Heart left ventricle (tissue), 13 donors: ENCODE measurements around the gene DPAGT1.

Source experiments
- POLR2A ChIP-seq, 2 donors: fragments of 450-650 bp; IDR thresholded peaks; one replicate each; pipeline ENCODE4 v1.6.1; 2017; ENCODE audit warnings: antibody characterized with exemption in 2 of 2, mild to moderate bottlenecking in 2 of 2, moderate library complexity in 2 of 2
- TF ChIP-seq, protein P1 (sequence below), 12 donors: fragments of 200-600 bp; sonication (generic) in 4 of 12; IDR thresholded peaks; one replicate each; pipeline versions ENCODE4 v1.5.0 to v1.8.0; 2018 to 2022; ENCODE audit warnings: antibody characterized with exemption in 12 of 12, mild to moderate bottlenecking in 5 of 12
- donor health status: ischemic (EF 13 %, LVEDD 7.1; RV severe dilation, severe dysfunction).
- donor health status: DM: no; HTN: yes; CAD: no.
- donor health status: DM: no; HTN: no; CAD: no.
- donor health status: ischemic (EF 25% LVEDD 6.9; RV normal size, moderate dysfunction).
- donor health status: ischemic (EF 25% LVEDD 5.7; RV mildly dilated, moderate dysfunction).
- donor health status: ischemic (EF 35%, LVEDD 5.7; RV mildly dilated, moderate dysfunction).
- donor health status: nonischemic (EF 11% LVEDD 7.7; RV severe dilation, severe dysfunction).
- donor health status: DM: yes; HTN: yes; CAD: no.
- donor health status: PGD.
- donor health status: ischemic (EF 29% LVEDD 5.4; RV normal size, mild dysfunction).
- donor health status: nonischemic (EF 23%, LVEDD 6.1; RV moderate dilation, normal function).

DNA sequence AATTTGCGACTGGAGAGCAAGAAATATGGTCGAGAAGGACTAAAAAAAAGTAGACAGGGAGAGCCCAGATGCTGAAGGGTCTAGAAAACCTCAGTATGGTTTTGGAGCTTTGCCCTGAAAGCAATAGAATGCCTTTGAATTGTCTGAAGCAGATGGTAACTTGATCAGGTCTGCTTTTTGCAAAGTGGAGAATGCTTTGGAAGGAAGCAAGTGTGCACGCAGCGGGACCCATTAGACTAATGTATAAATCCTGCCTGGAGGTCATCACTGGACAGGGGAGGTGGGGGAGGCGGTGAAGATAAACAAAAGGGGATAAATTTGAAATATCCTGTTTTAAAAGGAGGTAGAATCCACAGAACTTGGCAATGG, 19.0 kb upstream of the DPAGT1 start:
- TF ChIP-seq, protein P1, sequence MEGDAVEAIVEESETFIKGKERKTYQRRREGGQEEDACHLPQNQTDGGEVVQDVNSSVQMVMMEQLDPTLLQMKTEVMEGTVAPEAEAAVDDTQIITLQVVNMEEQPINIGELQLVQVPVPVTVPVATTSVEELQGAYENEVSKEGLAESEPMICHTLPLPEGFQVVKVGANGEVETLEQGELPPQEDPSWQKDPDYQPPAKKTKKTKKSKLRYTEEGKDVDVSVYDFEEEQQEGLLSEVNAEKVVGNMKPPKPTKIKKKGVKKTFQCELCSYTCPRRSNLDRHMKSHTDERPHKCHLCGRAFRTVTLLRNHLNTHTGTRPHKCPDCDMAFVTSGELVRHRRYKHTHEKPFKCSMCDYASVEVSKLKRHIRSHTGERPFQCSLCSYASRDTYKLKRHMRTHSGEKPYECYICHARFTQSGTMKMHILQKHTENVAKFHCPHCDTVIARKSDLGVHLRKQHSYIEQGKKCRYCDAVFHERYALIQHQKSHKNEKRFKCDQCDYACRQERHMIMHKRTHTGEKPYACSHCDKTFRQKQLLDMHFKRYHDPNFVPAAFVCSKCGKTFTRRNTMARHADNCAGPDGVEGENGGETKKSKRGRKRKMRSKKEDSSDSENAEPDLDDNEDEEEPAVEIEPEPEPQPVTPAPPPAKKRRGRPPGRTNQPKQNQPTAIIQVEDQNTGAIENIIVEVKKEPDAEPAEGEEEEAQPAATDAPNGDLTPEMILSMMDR (IDR thresholded peaks at IDR 0.05), result no peak
- TF ChIP-seq POLR2A (IDR thresholded peaks at IDR 0.05), result no peak
